Stomach (tissue), 4 donors: ENCODE data around the gene PRADC1.

Experiments
- POLR2A ChIP-seq, 4 donors: fragments of 450-650 bp; IDR thresholded peaks; one replicate each; pipeline ENCODE4 v1.6.1; 2016; ENCODE audit warnings: antibody characterized with exemption in 4 of 4, control low read depth in 2 of 4, mild to moderate bottlenecking in 1 of 4, moderate library complexity in 1 of 4
- POLR2AphosphoS5 ChIP-seq, 3 donors: sonication (generic); formaldehyde crosslinking; IDR thresholded peaks; one replicate each; pipeline ENCODE4 v1.6.1; 2016; ENCODE audit warnings: antibody characterized with exemption in 3 of 3
- TF ChIP-seq, protein P1 (sequence below), 7 experiments: fragments of 450-650 bp in 4 of 7; fragments of 200-600 bp in 3 of 7; sonication (generic) in 3 of 7; IDR thresholded peaks; one replicate each; pipeline ENCODE4 v1.5.1; 2016 to 2019; ENCODE audit warnings: antibody characterized with exemption in 7 of 7, control low read depth in 2 of 7, mild to moderate bottlenecking in 1 of 7

DNA sequence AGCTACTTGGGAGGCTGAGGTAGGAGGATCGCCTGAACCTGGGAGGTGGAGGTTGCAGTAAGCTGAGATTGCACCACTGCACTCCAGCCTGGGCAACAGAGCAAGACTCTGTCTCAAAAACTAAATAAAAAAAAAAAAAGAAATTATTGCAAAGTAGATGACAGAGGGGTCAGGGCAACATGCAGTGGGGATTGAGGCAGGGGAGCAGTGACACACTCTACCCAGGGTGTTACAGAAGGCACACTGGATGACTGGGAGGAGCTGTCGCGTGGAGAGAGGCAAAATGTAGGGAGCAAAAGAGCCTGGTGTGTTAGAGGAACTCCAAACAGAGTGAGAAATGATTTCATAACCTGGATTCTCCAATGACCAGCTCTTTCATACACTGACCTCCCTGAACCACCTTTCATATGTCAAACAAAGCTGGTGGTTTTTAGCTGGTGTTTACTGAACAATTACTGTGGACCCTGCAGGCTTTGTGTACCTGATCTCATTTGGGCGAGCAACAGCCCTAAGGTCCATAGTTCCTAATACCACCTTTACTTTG is 29.1 kb upstream of the PRADC1 start:
- TF ChIP-seq POLR2AphosphoS5 (IDR thresholded peaks at IDR 0.05) (no peak), POLR2A (IDR thresholded peaks at IDR 0.05) (no peak)
- TF ChIP-seq, protein P1, sequence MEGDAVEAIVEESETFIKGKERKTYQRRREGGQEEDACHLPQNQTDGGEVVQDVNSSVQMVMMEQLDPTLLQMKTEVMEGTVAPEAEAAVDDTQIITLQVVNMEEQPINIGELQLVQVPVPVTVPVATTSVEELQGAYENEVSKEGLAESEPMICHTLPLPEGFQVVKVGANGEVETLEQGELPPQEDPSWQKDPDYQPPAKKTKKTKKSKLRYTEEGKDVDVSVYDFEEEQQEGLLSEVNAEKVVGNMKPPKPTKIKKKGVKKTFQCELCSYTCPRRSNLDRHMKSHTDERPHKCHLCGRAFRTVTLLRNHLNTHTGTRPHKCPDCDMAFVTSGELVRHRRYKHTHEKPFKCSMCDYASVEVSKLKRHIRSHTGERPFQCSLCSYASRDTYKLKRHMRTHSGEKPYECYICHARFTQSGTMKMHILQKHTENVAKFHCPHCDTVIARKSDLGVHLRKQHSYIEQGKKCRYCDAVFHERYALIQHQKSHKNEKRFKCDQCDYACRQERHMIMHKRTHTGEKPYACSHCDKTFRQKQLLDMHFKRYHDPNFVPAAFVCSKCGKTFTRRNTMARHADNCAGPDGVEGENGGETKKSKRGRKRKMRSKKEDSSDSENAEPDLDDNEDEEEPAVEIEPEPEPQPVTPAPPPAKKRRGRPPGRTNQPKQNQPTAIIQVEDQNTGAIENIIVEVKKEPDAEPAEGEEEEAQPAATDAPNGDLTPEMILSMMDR (IDR thresholded peaks at IDR 0.05), result no peak
